Activated CD4-positive, alpha-beta T cell treated with anti-CD3 and anti-CD28 coated beads for 4 hours (primary cell): ENCODE measurements around the gene GDF15.
A peak's percentile ranks its signal among the peaks of the same experiment; 100 is the strongest.

Experiments used
- DNase-seq, 2 donors: peaks; one replicate each; pipeline ENCODE4 v3.0.0-alpha.2; 2020

Gene GDF15

DNA sequence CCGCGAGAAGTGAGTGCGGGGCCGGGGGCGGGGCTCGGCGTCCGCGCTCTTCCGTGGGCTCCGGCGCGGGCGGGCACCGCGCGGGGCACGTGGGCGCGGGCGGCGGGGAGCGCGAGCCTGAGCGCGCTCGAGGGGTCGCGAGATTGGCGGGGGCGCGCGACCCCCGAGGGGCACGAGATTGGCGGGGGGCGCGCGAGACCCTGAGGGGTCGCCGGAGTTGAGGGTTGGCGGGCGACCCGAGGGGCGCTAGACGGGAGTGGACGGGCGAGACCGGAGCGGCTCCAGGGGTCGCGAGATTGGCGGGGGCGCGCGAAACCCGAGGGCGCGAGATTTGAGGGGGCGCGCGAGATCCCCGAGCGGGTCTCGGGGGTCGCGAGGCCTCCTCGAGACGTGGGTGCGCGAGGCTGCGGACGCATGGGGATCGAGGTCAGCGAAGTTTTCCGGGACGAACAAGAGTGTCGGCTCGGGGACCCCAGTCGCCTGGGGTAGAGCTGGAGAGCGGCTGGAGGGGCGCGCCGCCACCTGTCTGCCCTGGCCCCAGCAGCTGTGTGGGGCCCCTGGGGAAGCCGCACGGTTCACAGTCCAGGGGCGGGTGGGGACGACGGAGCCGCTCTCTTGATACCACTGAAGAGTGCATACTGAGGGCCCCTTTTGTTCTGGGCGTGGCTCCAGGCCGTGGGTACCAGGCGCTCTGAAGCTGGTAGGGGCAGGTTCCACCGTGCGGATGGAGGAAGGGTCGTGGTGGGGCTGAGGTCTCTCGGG, 33.9 kb downstream of the GDF15 start:
- peak in 1 of 2 donors; percentile 47 for DNase-seq

DNA sequence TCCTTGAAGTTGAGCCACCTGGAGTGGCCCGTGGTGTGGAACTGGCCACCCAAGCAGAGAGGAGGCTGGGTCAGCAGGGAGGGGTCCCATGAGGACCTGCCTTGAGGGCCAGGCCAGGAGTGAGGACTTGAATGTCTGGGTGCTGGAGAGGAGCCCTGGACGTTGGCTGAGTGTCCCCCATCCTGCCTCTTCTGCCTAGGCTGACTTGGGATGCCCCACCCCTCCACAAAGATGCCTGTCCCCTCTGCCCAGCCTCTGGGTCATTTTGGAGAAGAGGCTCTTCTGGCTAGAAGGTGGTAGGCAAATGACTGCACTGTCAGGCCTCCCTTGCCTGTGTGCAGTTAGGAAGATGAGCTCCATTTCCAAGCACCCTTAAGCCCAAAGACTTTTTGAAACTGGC, 35.0 kb downstream of the GDF15 start:
- no peak for DNase-seq

DNA sequence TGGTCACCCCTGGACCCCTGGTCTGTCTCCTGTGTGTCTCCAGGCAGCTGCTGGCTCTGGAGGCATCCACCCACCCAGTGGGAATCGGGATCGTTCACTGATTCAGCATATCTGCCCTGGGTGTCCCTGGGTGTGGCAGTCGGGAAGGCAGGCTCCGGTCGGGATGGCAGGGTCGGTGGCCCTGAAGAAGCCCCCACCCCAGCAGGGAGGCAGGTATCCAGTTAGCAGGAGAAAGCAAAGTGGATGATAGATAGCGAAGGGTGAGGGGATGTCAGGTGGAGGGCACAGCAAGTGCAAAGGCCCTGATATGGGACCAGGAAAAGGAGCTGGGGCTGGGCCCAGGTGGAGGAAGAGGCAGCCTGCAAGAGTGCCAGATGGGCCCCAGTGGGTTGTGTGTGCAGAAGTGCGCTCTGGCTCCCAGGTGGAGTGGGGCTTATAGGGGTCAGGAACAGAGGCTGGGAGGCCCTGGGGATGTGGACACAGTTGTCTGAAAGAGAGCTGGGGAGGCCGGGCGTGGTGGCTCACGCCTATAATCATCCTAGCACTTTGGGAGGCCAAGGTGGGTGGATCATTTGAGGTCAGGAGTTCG, 35.5 kb downstream of the GDF15 start:
- DNase-seq, result no peak

DNA sequence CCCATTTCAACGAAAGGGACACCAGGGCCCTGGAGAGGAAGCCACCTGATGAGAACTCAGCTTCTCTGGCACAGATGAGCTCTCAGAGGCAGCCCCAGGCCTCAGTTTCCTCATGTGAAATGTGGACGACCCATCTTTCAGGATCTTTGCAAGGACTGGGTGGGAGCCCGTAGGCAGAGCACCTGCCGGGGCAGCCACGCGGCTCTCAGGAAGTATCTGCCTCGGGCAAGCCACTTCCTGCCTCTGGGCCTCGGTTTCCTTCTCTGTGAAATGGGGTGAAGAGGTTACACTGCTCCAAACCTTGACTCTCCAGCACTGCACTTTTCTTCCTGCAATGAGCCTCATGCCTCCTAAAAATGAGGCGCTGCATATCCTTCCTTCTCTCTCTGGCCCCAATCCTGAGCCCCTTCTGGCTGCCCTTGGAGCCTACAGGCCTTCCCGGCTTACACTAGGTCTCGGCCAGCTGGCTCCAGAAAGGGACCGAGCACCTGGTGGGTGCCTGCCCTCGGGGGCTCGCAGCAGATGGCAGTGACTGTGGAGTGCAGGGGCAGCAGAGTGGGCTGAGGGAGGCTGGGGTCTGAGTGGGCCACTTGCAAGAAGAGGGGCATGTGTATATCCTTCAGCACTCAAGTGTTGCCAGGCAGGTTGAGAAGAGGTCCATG, 36.7 kb downstream of the GDF15 start:
- DNase-seq, result no peak

DNA sequence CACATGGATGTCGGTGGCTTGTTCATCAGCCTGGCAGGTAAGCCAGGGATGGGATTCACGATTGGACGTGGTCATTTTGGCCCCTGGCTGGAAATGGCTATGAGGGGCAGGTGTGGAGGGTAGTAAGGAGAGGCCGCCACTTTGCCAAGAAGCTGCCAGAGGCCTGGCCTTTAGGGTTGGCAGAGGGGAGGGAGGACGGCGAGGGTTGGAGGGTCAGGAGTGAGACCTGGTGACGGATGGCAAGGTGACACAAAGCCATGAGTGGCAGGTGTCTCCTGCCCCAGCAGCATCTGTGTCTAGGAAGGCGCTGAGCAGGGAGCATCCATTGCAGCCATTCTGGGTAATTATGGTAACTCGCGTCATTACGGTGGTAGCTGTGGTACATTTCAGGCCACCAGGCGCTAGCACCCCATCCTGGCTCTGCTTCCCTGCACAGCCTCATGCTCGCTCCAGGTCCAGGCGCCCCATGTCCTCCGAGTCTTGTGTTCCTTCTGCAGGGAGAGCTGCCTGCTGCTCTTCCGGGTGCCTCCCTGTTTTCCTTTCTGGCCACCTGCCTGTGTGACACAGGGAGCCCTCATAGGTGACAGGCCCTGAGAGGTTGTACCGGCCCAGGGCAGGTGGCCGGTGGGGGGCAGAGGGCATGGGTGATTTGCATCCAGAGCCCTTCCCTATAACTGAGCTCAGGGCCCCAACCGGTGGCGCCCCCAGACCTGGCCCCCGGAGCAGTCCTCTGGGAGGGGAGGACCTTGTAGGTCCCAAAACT, 37.5 kb downstream of the GDF15 start:
- no peak for DNase-seq

DNA sequence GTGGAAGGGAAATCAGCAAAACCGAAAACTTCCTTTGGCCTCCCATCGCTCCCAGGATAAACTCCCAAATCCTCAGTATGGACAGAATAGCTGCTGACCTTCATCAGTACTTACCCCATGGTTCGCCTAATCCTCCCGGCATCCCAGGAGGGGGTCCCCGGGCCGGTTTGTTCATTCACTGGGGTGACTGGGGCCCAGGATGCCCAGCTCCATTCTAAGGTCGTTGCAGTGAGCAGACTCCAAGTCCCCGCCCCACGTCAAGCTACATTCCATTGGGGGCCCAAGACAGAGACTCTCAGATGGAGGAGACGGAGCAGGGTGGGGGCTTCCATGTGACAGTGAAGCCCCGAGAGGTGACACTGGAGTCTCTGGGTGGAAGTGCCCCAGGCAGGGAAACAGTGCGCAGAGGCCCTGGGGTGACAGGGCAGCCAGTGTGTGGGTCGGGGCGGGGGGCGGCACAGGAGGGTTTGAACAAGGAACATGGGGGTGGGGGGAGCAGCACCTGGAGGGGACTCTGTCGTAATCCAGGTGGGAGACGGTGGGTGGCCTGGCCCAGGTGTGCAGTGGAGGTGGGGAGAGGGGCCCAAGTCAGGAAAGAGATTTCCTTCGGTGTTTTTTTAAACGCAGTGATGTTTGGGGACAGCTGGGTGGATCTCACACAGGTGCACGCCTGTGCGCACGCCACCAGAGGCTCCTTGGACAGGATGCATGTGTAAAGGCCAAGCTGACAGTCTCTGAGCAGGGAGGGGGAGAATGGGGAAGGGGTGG, 38.3 kb downstream of the GDF15 start:
- no peak for DNase-seq

DNA sequence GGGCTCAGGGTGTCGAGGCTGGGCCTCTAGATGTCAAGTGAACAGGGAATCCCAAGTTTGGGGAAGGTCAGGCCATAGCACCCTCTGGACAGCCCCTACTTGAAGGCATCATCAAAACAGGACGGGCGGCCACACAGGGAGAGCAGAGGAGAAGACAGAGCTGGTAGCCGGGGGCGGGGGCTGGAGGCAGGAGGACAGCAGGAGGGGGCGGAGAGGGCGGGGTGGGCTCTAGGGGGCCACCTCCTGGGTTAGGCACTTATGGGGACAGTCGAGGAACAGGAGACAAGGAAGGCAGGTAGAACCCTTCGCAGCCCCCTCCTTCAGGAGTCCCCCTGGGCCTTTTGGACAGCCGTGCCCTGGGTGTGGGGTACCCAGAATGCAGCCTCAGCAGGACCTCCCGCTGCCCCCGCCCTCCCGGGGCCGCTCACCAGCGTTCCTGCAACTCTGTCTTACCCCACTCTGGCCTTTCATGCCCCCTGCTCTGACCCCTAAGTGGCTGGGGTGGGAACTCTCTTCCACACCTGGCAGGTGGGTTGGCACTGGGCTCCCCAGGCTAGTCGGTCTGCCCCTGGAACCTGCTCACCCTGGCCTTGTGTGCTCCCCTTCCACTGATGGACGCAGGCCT, 39.0 kb downstream of the GDF15 start:
- DNase-seq, result no peak

DNA sequence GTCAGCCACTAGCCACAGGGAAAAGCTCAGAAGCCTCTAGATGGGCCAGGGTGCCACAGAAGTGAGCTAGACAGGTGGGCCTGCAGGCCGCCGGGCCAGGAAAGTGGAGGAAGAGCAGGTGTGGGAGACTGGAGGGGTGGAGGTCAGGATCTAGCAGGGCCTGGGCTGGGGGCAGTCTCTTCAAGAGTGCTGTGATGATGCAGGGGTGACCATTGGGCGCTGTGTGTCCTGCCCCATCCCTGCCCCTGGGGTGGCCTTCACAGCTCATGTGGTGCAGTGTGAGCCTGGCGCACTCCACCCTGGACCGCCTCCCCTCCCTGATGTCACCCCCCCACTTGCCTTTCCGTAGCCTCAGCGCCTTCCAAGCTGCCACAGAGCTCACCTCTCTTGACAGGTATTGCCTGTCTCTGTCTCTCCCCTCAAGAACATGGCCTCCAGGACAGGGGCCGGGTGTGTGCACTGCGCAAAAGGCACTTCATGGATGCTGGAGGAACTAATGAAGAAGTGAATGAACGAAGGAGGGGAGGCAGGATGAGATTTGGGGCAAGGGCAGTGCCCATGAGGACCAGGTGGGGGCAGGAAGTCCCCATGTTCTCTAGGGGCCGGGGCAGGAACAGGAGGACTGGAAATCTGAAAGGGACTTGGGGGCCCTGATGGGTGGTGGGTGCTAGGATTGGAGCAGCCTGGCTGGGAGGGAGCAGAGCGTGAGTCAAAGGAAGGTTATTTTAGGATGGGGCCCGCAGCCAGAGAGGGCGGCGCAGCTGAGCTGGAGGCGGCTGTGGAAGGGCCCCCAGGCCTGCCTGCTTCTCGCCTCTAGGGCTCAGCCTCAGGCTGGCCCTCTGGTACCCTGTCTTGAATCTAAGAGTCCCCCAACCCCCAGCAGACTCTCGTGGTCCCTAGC, 39.8 kb downstream of the GDF15 start:
- no peak for DNase-seq

DNA sequence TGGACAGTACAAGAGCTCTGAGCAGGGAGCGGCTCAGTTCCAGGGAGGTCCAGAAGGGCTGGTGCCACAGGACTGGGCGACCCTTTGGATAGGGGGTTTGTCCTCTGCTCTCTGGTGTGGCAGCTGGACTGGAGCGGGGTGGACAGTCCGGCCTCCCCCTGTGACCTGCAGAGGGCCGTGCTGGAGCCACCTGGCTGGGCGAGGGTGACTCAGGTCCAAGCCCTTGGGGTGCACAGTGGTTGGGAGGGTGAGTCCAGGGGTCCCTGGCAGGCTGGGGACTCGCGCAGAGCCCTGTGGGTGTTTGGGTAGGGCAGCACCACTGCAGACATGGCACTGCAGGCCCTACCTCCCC, 40.4 kb downstream of the GDF15 start:
- no peak for DNase-seq

DNA sequence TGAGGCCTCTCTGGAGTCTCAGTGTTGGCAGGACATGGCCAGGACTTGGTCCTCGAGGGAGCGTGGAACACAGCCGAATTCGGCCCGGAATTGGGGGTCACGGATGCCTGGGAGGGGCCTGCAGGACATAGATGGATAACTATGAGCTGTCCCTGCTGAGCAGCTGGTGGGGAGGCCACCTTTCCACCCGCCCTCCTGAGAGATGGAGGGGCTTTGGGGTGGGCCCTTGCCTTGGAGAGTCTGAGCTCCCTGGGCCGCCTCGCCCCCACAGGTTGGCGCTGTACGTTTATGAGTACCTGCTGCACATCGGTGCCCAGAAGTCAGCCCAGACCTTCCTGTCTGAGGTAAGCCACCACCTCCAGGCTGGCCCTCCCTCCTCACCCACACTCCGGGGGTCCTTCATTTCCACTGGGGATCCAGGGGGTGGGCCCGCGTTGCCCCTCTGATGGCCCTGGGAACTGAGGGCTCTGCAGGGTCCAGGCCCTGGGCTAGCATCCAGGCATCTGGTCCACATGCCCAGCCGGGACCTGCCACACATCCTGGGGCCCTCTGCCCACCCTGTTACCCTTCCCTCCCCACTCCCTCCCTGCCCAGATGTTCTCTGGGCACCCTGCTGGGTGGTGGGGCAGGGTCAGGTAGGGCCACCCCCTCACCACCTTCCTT, 41.3 kb downstream of the GDF15 start:
- DNase-seq, result no peak

DNA sequence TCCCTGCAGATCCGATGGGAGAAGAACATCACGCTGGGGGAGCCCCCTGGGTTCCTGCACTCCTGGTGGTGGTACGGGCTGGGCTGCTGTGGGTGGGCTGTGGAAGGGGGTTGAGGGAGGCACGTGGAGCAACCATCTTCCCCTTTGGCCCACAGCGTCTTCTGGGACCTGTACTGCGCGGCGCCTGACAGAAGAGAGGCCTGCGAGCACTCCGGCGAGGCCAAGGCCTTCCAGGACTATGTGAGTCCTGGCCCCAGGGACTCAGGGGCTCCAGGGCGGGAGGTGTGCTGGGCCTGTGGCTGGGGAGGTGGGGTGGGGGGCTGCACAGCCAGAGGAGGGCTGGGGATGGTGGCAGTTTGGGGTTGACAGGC, 41.8 kb downstream of the GDF15 start:
- no peak for DNase-seq

DNA sequence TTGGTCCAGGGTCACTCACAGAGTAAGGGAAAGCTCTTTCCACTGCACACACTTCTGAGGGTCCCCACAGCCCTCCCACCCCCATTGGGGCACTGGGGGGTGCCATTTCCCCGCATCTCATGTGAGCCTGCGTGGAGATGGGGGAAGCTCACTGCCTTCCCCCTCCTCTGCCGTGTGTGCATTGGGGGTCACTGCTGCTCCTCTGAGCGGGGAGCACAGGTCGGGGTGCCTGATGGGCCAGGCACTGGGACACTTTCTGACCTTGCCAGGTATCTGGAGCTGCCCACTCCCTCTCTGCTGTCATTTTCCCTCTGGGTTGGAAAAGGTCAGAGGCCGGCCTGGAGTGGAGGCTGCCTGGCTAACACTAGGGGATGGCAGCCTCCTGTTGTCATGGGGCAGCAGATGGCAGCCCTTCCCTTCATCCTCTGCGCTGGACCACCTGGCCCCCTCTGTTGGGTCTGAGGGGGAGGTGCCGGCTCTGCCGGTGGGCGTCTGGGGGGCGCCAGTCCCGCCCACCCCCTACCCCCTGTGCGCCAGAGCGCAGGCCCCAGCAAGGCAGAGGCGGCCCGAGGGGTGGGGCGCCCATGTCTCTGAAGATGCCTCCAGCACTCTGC, 42.3 kb downstream of the GDF15 start:
- no peak for DNase-seq

DNA sequence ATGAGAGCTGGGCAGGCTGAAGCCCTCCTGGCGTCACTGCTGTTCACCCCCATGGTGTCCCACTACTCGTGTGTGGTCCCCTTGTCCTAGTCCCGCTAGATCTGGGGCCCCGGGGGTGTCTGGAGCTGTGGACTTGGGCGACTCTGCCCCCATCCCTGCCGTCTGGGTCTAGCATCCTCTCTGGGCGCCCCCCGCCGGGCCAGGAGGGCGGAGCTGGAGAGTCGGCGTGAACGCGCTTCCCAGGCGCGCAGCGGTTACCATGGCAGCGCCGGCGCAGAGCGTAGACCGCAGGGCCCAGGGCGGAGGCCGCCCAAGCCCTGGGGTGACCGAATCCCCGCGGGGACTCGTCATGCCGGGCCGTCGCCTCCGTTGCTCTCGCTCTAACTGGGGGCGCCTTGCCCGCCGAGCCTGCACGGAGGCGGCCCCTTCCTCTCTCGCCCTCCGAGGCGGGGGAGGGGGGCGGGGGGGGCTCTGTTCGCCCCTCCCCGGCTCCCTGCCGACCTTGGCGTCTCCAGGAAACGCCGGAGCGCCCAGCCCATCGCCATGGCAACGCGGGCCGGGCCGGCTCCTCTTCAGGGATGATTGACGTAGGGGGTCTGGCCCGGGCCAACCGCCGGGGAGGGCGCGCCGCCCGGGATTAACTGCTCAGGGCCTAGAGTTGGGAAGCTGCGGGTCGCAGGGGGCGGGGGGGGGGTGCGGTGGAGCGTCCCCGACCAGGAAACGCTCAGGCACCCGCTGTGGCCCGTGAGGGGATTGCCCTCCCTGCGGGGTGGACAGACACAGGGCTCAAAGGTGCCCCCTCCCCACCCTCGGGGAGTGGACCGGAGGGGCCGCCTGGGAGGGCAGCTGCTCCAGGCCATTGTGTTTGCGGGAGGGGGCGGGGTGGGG, 43.1 kb downstream of the GDF15 start:
- DNase-seq, result peak; percentile 64 to 74

DNA sequence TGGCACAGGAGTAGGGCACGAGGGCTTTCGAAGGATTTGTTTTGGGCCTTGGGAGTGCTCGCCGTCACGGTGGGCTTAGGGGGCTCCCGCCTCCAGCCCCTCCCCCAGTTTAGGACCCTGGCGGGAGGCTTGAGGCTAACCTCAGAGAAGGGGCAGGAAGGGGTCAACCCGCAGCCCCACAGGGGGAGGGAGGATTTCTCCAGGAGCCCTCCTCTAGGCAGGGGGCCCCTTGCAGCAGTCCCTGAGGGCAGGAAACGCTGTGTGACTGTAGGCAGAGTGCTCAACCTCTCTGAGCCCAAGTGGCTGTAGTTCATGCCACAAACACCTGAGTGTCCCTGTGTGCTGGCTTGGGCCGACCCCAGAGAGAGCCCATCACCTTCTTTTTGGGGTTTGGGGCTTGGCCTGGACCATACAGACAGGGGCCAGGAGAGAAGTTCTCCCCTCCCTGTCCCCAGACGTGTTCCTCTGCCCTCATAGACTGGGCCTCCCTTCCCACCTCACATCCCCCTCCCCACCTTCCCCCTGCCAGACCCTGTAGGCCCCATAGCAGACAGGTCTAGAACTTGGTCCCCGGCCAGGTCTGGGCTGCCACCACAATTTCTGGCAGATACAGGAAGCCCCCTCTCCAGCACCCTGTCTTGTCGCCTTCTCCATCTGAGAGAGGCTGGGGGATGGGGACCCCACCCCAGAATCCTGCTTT, 43.9 kb downstream of the GDF15 start:
- no peak for DNase-seq

DNA sequence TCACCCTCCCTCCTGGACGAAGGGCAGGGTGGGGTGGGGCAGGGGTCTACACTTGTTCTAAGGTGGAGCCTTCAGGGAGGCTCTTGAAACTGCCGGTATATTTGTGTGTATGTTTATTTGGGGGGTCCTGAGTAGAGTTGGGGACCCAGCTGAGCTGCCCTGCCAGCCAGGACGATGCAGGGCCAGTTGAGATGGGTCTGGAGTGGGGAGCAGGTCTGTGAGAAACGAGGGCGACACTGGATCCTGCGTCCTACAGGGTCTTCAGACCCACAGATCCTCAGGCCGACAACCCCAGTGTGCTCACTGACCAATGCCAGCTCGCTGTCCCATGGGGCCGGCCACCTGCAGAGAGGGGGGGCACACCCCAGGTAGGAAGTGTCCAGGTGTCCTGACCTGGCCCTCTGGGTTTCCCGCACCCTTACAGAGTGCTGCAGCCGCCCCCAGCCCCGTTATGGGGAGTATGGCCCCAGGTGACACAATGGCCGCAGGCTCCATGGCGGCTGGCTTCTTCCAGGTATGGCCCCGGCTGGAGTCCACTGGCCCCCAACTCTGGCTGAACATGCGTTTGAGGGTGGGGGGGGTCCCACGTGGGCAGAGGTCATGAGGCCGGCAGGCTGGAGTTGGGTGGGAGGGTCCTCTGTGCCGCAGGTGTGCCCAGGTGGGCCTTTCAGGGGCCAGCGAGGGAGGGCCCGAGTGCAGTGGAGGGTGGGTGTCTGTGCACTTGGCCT, 44.6 kb downstream of the GDF15 start:
- no peak for DNase-seq

DNA sequence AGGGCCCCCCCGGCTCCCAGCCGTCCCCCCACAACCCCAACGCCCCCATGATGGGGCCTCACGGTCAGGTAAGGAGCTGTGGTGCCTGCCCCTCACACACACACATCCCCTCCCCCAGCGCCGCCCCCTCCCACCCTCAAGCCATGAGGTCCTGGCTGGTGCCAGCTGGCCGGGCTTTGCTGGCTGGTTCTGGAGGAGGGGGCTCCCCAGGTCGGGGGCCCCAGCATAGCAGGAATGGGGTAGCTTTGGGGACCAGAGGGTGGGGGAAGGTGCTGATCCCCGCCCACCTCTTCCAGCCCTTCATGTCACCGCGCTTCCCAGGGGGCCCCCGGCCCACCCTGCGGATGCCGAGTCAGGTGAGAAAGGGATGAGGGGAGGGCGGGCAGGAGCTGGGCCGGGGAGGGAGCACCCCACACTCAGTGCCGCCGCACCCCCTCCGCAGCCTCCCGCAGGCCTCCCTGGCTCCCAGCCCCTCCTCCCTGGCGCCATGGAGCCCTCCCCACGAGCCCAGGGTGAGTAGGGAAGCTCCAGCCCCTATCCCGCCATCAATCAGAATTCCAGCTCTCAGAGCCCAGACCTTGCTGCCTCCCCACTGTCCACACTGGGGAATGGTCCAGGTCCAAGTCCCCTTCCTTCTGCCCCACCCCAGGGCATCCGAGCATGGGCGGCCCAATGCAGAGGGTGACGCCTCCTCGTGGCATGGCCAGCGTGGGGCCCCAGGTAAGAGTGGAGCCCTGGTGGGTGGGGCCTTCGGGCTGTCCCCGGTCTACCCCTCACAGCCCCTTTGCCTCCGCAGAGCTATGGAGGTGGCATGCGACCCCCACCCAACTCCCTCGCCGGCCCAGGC, 45.6 kb downstream of the GDF15 start:
- no peak for DNase-seq
